GM13977 (cell line): ENCODE results near the gene STBD1.

Experiments used
- DNase-seq: peaks from one replicate; pipeline ENCODE4 v3.0.0; 2012; ENCODE audit warnings: low spot score
- CTCF ChIP-seq: IDR thresholded peaks from 2 replicates; pipeline ENCODE4 v1.5.1; 2012; ENCODE audit warnings: mild to moderate bottlenecking, control low read depth; ENCODE audit not compliant: insufficient read depth; ENCODE audit errors: extremely low read depth, missing control alignments
- in situ Hi-C: fragments of 300-500 bp; cut with MboI; formaldehyde crosslinking; loops from one replicate; pipeline ENCODE4 v1.12.0; 2022; ENCODE audit warnings: low sequenced_read_pairs, low pct_unique_long_range_greater_than_20kb, mixed read lengths, inconsistent platforms; ENCODE audit not compliant: unreplicated experiment

The STBD1 gene

GRCh38 chr4:76305971-76306881 is at the start of gene STBD1:
Gene STBD1, plus strand, starts transcription at chr4:76306733. Its CDS starts 37 bp downstream, at chr4:76306770.
- in situ Hi-C loops, result no loop called here
- DNase-seq, result peak; percentile 37
- no peak for TF ChIP-seq CTCF

- no peak for DNase-seq
- no peak for TF ChIP-seq CTCF
- in situ Hi-C loops, result no loop called here
Measured at GRCh38 chr4:76256968-76257367, 49.6 kb upstream of the STBD1 start.

GRCh38 chr4:76257824-76258223 is 48.7 kb upstream of the STBD1 start:
- in situ Hi-C loops, result no loop called here
- no peak for DNase-seq

GRCh38 chr4:76260571-76260970 is 46.0 kb upstream of the STBD1 start:
- no peak for TF ChIP-seq CTCF
- no peak for DNase-seq
- in situ Hi-C loops, result no loop called here

More at GRCh38 chr4:76257824-76258223, 48.7 kb upstream of the STBD1 start:
- no peak for TF ChIP-seq CTCF

GRCh38 chr4:76265631-76266218 is 40.8 kb upstream of the STBD1 start:
- in situ Hi-C loops, result no loop called here
- DNase-seq, result no peak
- no peak for TF ChIP-seq CTCF

GRCh38 chr4:76266627-76267026 is 39.9 kb upstream of the STBD1 start:
- DNase-seq, result no peak
- TF ChIP-seq CTCF, result no peak
- in situ Hi-C loops, result no loop called here
